K562 (cell line): Measurements from ENCODE around the gene PRCC. TPM values are rescaled to one million over a fixed set of nuclear protein-coding genes. Genes with fewer than 3 reads are reported as not detected.

Experiments
- E2F8 ChIP-seq: fragments of 450-650 bp; IDR thresholded peaks from 2 replicates; pipeline ENCODE4 v1.7.1; 2018; ENCODE audit warnings: mild to moderate bottlenecking, low read depth; ENCODE audit not compliant: partially characterized antibody
- ELF1 ChIP-seq: fragments of 200-800 bp; sonication (Bioruptor generic); IDR thresholded peaks from 2 replicates; pipeline ENCODE4 v1.6.1; 2016; ENCODE audit warnings: missing genetic modification characterization, missing compliant biosample characterization
- ELF4 ChIP-seq: fragments of 450-650 bp; formaldehyde crosslinking; IDR thresholded peaks from 2 replicates; pipeline ENCODE4 v1.4.0; 2022; ENCODE audit warnings: missing genetic modification characterization
- HCFC1 ChIP-seq: IDR thresholded peaks from 2 replicates; pipeline ENCODE4 v1.6.1; 2012; ENCODE audit warnings: low read depth, low read length, improper control_type of control experiment
- HEY1 ChIP-seq: fragments of 250-450 bp; sonication (Bioruptor Pico); IDR thresholded peaks from 2 replicates; pipeline ENCODE4 v1.5.0; 2020; ENCODE audit warnings: mild to moderate bottlenecking, moderate library complexity, borderline replicate concordance
- HMG20A ChIP-seq: fragments of 450-650 bp; formaldehyde crosslinking; conservative IDR thresholded peaks from 2 replicates; pipeline ENCODE4 v1.4.0; 2020; ENCODE audit warnings: mild to moderate bottlenecking, mixed read lengths
- HNRNPH1 ChIP-seq: fragments of 200-400 bp; formaldehyde crosslinking; optimal IDR thresholded peaks from 2 replicates; pipeline ENCODE3; 2017; ENCODE audit warnings: low read depth, mild to moderate bottlenecking, low read length, moderate library complexity
- POLR3A ChIP-seq: IDR thresholded peaks from 2 replicates; pipeline ENCODE4 v1.6.1; 2011; ENCODE audit warnings: borderline replicate concordance, mild to moderate bottlenecking, moderate library complexity; ENCODE audit not compliant: insufficient read length, insufficient read depth; ENCODE audit errors: extremely low read depth
- RFX7 ChIP-seq: fragments of 250-450 bp; sonication (Bioruptor Pico); IDR thresholded peaks from 2 replicates; pipeline ENCODE4 v1.5.1; 2021; ENCODE audit warnings: mild to moderate bottlenecking
- RUNX1 ChIP-seq: sonication (generic); IDR thresholded peaks from 2 replicates; pipeline ENCODE4 v1.6.1; 2016; ENCODE audit warnings: antibody characterized with exemption, low read depth
- SREBF2 ChIP-seq: sonication (generic); formaldehyde crosslinking; IDR thresholded peaks from 2 replicates; pipeline ENCODE4 v1.4.0; 2020; ENCODE audit warnings: mild to moderate bottlenecking, missing genetic modification reagents
- TBL1XR1 ChIP-seq, 2 experiments: IDR thresholded peaks; 2 replicates each; pipeline ENCODE4 v1.6.1; 2012; ENCODE audit warnings: improper control_type of control experiment in 2 of 2, low read length in 2 of 2, mild to moderate bottlenecking in 1 of 2
- TEAD2 ChIP-seq: fragments of 450-650 bp; IDR thresholded peaks from 2 replicates; pipeline ENCODE4 v1.6.1; 2016; ENCODE audit warnings: missing genetic modification characterization, control low read depth, missing compliant biosample characterization
- TEAD4 ChIP-seq, 2 experiments: sonication (generic) in 1 of 2; formaldehyde crosslinking in 1 of 2; IDR thresholded peaks; 2 replicates each; pipeline versions ENCODE4 v1.6.1 to v1.8.0; 2012 to 2022; ENCODE audit warnings: borderline replicate concordance in 1 of 2, inconsistent platforms in 1 of 2, low read length in 1 of 2, mild to moderate bottlenecking in 1 of 2, missing genetic modification reagents in 1 of 2
- TFAM ChIP-seq: fragments of 250-450 bp; sonication (Bioruptor Pico); conservative IDR thresholded peaks from 2 replicates; pipeline ENCODE4 v1.5.0; 2021; ENCODE audit warnings: mild to moderate bottlenecking, moderate library complexity
- TSC22D4 ChIP-seq: fragments of 450-650 bp; IDR thresholded peaks from 2 replicates; pipeline ENCODE4 v1.6.1; 2016; ENCODE audit warnings: missing genetic modification characterization, missing biosample characterization, control low read depth
- XRCC3 ChIP-seq: fragments of 450-650 bp; IDR thresholded peaks from 2 replicates; pipeline ENCODE4 v1.6.1; 2017; ENCODE audit warnings: mild to moderate bottlenecking, moderate library complexity
- ZFP1 ChIP-seq: fragments of 450-650 bp; formaldehyde crosslinking; IDR thresholded peaks from 2 replicates; pipeline ENCODE4 v1.4.0; 2020; ENCODE audit warnings: mild to moderate bottlenecking, mixed read lengths
- ZNF121 ChIP-seq: sonication (generic); formaldehyde crosslinking; conservative IDR thresholded peaks from 2 replicates; pipeline ENCODE4 v1.8.0; 2022; ENCODE audit warnings: missing genetic modification reagents
- ZNF253 ChIP-seq: fragments of 250-450 bp; sonication (Bioruptor Pico); conservative IDR thresholded peaks from 2 replicates; pipeline ENCODE4 v1.6.1; 2021; ENCODE audit warnings: mild to moderate bottlenecking
- ZNF655 ChIP-seq: fragments of 250-450 bp; sonication (Bioruptor Pico); IDR thresholded peaks from 2 replicates; pipeline ENCODE4 v1.5.0; 2021
- polyA plus RNA-seq, 8 experiments: library from polyadenylated mRNA; depleted of rRNA in 4 of 8; stranded (reverse) in 5 of 8; unstranded in 3 of 8; fragments of >200 nt; fragmentation: Nextera tagmentation in 2 of 8; fragmentation: Illumina TruSeq in 1 of 8; extraction: Ambion mirVana in 2 of 8; extraction: Trizol in 1 of 8; gene quantifications; 2 replicates each; pipeline versions ENCODE4 v1.2.1 to v1.2.3, GENCODE V29; 2011 to 2014; ENCODE audit warnings: inconsistent platforms in 1 of 8, missing spikeins in 1 of 8
- total RNA-seq, 7 experiments: library from RNA; depleted of rRNA in 6 of 7; stranded (reverse); fragments of >200 nt in 6 of 7; fragmentation: Illumina TruSeq in 2 of 7; extraction: Trizol in 2 of 7; gene quantifications; 2 replicates each; pipeline versions ENCODE4 v1.2.1 to v1.2.3, GENCODE V29; 2011 to 2021; ENCODE audit warnings: low replicate concordance in 1 of 7
- TF ChIP-seq, protein P1 (sequence below): fragments of 450-650 bp; formaldehyde crosslinking; IDR thresholded peaks from 2 replicates; pipeline ENCODE4 v1.4.0; 2022; ENCODE audit warnings: missing genetic modification characterization
- TF ChIP-seq, protein P2 (sequence below): sonication (generic); formaldehyde crosslinking; IDR thresholded peaks from 2 replicates; pipeline ENCODE4 v1.9.0; 2022; ENCODE audit warnings: mild to moderate bottlenecking, missing genetic modification reagents

PRCC gene
- total and polyA plus RNA-seq, 9 of the 15 experiments (the other 6 are each of a cell fraction or from before 2014, with no cell fraction given), result 23.9 to 201 (median 41.1) TPM

GRCh38 chr1:156746728-156747631 is 20.4 kb upstream of the PRCC start (continued):
- TF ChIP-seq HCFC1, result peak; percentile 79
- TF ChIP-seq HEY1 (CRISPR knock-in tag), result no peak
- no peak; the same call in 1 of the 2 replicates for TF ChIP-seq ZNF121 (CRISPR knock-in tag)
- TF ChIP-seq ZNF655 (CRISPR knock-in tag), result no peak
- TF ChIP-seq ZNF253 (CRISPR knock-in tag), result no peak
- TF ChIP-seq E2F8, result no peak
- no peak for TF ChIP-seq XRCC3
- TF ChIP-seq RFX7 (CRISPR knock-in tag), result no peak
- no peak for TF ChIP-seq ZFP1
- TF ChIP-seq HNRNPH1, result no peak
- no peak for TF ChIP-seq TSC22D4 (tag)
- TF ChIP-seq, protein P1, sequence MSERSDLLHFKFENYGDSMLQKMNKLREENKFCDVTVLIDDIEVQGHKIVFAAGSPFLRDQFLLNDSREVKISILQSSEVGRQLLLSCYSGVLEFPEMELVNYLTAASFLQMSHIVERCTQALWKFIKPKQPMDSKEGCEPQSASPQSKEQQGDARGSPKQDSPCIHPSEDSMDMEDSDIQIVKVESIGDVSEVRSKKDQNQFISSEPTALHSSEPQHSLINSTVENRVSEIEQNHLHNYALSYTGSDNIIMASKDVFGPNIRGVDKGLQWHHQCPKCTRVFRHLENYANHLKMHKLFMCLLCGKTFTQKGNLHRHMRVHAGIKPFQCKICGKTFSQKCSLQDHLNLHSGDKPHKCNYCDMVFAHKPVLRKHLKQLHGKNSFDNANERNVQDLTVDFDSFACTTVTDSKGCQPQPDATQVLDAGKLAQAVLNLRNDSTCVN, result no peak
- no peak for TF ChIP-seq RUNX1
- 0 out of 2 replicates have a peak, but pooled peaks have one; percentile 11 for TF ChIP-seq TEAD2 (tag)
- no peak for TF ChIP-seq ELF4 (CRISPR knock-in tag)
- TF ChIP-seq POLR3A, result no peak
- no peak for TF ChIP-seq ELF1 (tag)
- TF ChIP-seq HMG20A, result no peak
- TF ChIP-seq, protein P2, sequence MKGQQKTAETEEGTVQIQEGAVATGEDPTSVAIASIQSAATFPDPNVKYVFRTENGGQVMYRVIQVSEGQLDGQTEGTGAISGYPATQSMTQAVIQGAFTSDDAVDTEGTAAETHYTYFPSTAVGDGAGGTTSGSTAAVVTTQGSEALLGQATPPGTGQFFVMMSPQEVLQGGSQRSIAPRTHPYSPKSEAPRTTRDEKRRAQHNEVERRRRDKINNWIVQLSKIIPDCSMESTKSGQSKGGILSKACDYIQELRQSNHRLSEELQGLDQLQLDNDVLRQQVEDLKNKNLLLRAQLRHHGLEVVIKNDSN, result no peak
- no peak for TF ChIP-seq SREBF2 (CRISPR knock-in tag)
- peak; percentile 48 for TF ChIP-seq TEAD4 (IDR thresholded peaks at IDR 0.05; ENCODE audit: low read length)
- no peak for TF ChIP-seq TEAD4 (CRISPR knock-in tag; IDR thresholded peaks at IDR 0.05; ENCODE audit: borderline replicate concordance)
- no peak for TF ChIP-seq TFAM (CRISPR knock-in tag)
- TF ChIP-seq TBL1XR1 (IDR thresholded peaks at IDR 0.05; ENCODE audit: low read length in 2 of 2), result no peak
